H9 (cell line): Measurements from ENCODE around the gene ASTL. TPM values are rescaled to one million over a fixed set of nuclear protein-coding genes. Genes with fewer than 3 reads are reported as not detected.

Experiments used
- DNase-seq: peaks from one replicate; pipeline ENCODE4 v3.0.0-alpha.2; 2017
- H2AFZ ChIP-seq: one replicate; pipeline ENCODE4 v1.6.1; 2013; ENCODE audit warnings: mild to moderate bottlenecking, low read length, control low read depth, moderate library complexity
- H2AK5ac ChIP-seq: 2 replicates; pipeline ENCODE4 v1.6.1; 2013; ENCODE audit warnings: low read length, control low read depth, mixed read lengths; ENCODE audit not compliant: insufficient read length
- H2BK120ac ChIP-seq: one replicate; pipeline ENCODE4 v1.6.1; 2013; ENCODE audit warnings: low read depth, mild to moderate bottlenecking, low read length, control low read depth, inconsistent platforms; ENCODE audit not compliant: poor library complexity, severe bottlenecking
- H2BK12ac ChIP-seq: 2 replicates; pipeline ENCODE4 v1.6.1; 2013; ENCODE audit warnings: low read length, control low read depth, mixed read lengths, low read depth; ENCODE audit not compliant: insufficient read length
- H2BK15ac ChIP-seq: 2 replicates; pipeline ENCODE4 v1.6.1; 2013; ENCODE audit warnings: low read depth, low read length, control low read depth
- H2BK20ac ChIP-seq: one replicate; pipeline ENCODE4 v1.6.1; 2013; ENCODE audit warnings: low read depth, mild to moderate bottlenecking, low read length, control low read depth, inconsistent platforms; ENCODE audit not compliant: poor library complexity, severe bottlenecking
- H2BK5ac ChIP-seq: 2 replicates; pipeline ENCODE4 v1.6.1; 2013; ENCODE audit warnings: low read length, control low read depth, mixed read lengths; ENCODE audit not compliant: insufficient read length
- H3K14ac ChIP-seq: 2 replicates; pipeline ENCODE4 v1.6.1; 2013; ENCODE audit warnings: low read length, control low read depth; ENCODE audit not compliant: insufficient read depth
- H3K18ac ChIP-seq: 2 replicates; pipeline ENCODE4 v1.6.1; 2013; ENCODE audit warnings: low read depth, mild to moderate bottlenecking, mixed read lengths, low read length, control low read depth; ENCODE audit not compliant: insufficient read length
- H3K23ac ChIP-seq: 2 replicates; pipeline ENCODE4 v1.6.1; 2013; ENCODE audit warnings: low read length, control low read depth, mixed read lengths, low read depth; ENCODE audit not compliant: insufficient read length
- H3K23me2 ChIP-seq: 2 replicates; pipeline ENCODE4 v1.6.1; 2013; ENCODE audit warnings: low read depth, mild to moderate bottlenecking, mixed read lengths, low read length, control low read depth; ENCODE audit not compliant: insufficient read length, poor library complexity, severe bottlenecking
- H3K27ac ChIP-seq: 2 replicates; pipeline ENCODE4 v1.5.1; 2013; ENCODE audit warnings: low read length, control low read depth, mixed read lengths, low read depth; ENCODE audit not compliant: insufficient read length
- H3K27me3 ChIP-seq: 2 replicates; pipeline ENCODE4 v1.6.1; 2013; ENCODE audit warnings: low read length, control low read depth, inconsistent platforms; ENCODE audit not compliant: insufficient read depth
- H3K4ac ChIP-seq: 2 replicates; pipeline ENCODE4 v1.6.1; 2013; ENCODE audit warnings: low read depth, mild to moderate bottlenecking, control low read depth, inconsistent platforms, low read length, moderate library complexity
- H3K4me1 ChIP-seq: 2 replicates; pipeline ENCODE4 v1.6.1; 2013; ENCODE audit warnings: low read length, control low read depth, inconsistent platforms; ENCODE audit not compliant: insufficient read depth
- H3K4me2 ChIP-seq: 2 replicates; pipeline ENCODE4 v1.6.1; 2013; ENCODE audit warnings: low read length, control low read depth, mixed read lengths; ENCODE audit not compliant: insufficient read length, insufficient read depth
- H3K56ac ChIP-seq: 2 replicates; pipeline ENCODE4 v1.6.1; 2013; ENCODE audit warnings: low read depth, mild to moderate bottlenecking, mixed read lengths, low read length, control low read depth; ENCODE audit not compliant: insufficient read length
- H3K79me1 ChIP-seq: 2 replicates; pipeline ENCODE4 v1.6.1; 2013; ENCODE audit warnings: low read depth, mild to moderate bottlenecking, moderate library complexity, low read length, control low read depth, inconsistent platforms; ENCODE audit not compliant: insufficient read depth, poor library complexity, severe bottlenecking
- H3K79me2 ChIP-seq: 2 replicates; pipeline ENCODE4 v1.6.1; 2013; ENCODE audit warnings: low read length, control low read depth, inconsistent platforms; ENCODE audit not compliant: insufficient read depth
- H3K9ac ChIP-seq: 2 replicates; pipeline ENCODE4 v1.6.1; 2013; ENCODE audit warnings: low read length, control low read depth, mixed read lengths; ENCODE audit not compliant: insufficient read length; ENCODE audit errors: extremely low read depth
- H3K9me3 ChIP-seq: one replicate; pipeline ENCODE4 v1.6.1; 2013; ENCODE audit warnings: low read depth, low read length, inconsistent platforms; ENCODE audit not compliant: control insufficient read depth
- H3T11ph ChIP-seq: one replicate; pipeline ENCODE4 v1.6.1; 2013; ENCODE audit warnings: mild to moderate bottlenecking, low read length, control low read depth, inconsistent platforms
- H4K20me1 ChIP-seq: one replicate; pipeline ENCODE4 v1.6.1; 2013; ENCODE audit not compliant: control insufficient read depth, insufficient read length, insufficient read depth
- H4K5ac ChIP-seq: 2 replicates; pipeline ENCODE4 v1.6.1; 2013; ENCODE audit warnings: low read depth, mild to moderate bottlenecking, mixed read lengths, low read length, control low read depth; ENCODE audit not compliant: insufficient read length
- H4K8ac ChIP-seq: replicated peaks from 2 replicates; pipeline ENCODE4 v1.6.1; 2013; ENCODE audit warnings: low read length, control low read depth, mixed read lengths, low read depth; ENCODE audit not compliant: insufficient read length
- H4K91ac ChIP-seq: 2 replicates; pipeline ENCODE4 v1.6.1; 2013; ENCODE audit warnings: low read depth, mild to moderate bottlenecking, moderate library complexity, mixed read lengths, low read length, control low read depth; ENCODE audit not compliant: insufficient read length
- H3K27ac Mint-ChIP-seq, 3 experiments: 2 replicates in 2 of 3; 3 replicates in 1 of 3; pipeline ENCODE4 v1.8.0; 2020 to 2021; ENCODE audit warnings: mixed read lengths in 3 of 3, mild to moderate bottlenecking in 1 of 3, moderate library complexity in 1 of 3
- H3K27me3 Mint-ChIP-seq: 2 replicates; pipeline ENCODE4 v1.8.0; 2021; ENCODE audit warnings: low read depth, mild to moderate bottlenecking, moderate library complexity, mixed read lengths
- H3K36me3 Mint-ChIP-seq, 3 experiments: 2 replicates in 2 of 3; 3 replicates in 1 of 3; pipeline ENCODE4 v1.8.0; 2020 to 2021; ENCODE audit warnings: low read depth in 3 of 3, mixed read lengths in 3 of 3; ENCODE audit not compliant: insufficient read depth in 1 of 3
- H3K4me1 Mint-ChIP-seq, 2 experiments: 2 replicates each; pipeline ENCODE4 v1.8.0; 2020; ENCODE audit warnings: mixed read lengths in 2 of 2
- H3K4me3 Mint-ChIP-seq, 2 experiments: 2 replicates in 1 of 2; 3 replicates in 1 of 2; pipeline ENCODE4 v1.8.0; 2020 to 2021; ENCODE audit warnings: mild to moderate bottlenecking in 2 of 2, mixed read lengths in 2 of 2, moderate library complexity in 1 of 2
- H3K9me3 Mint-ChIP-seq, 2 experiments: 2 replicates in 1 of 2; 3 replicates in 1 of 2; pipeline ENCODE4 v1.8.0; 2020; ENCODE audit warnings: mild to moderate bottlenecking in 2 of 2, mixed read lengths in 2 of 2, moderate library complexity in 1 of 2
- WGBS: extraction: QIAGEN DNeasy Blood & Tissue Kit; methylation state at CpG from one replicate; pipeline ENCODE4 v1.1.7; 2013; ENCODE audit warnings: missing lambda C conversion rate, low lambda C conversion rate, mixed read lengths; ENCODE audit not compliant: insufficient read length; ENCODE audit errors: extremely low coverage; 5-methylcytosine and 5-hydroxymethylcytosine counted together
- total RNA-seq: library from RNA; stranded (reverse); gene quantifications from 2 replicates; pipeline ENCODE4 v1.2.1, GENCODE V29; 2021
- TF ChIP-seq, protein P1 (sequence below): fragments of 200-600 bp; sonication (generic); conservative IDR thresholded peaks from 3 replicates; pipeline ENCODE4 v1.8.0; 2021; ENCODE audit warnings: antibody characterized with exemption, mild to moderate bottlenecking

The ASTL gene
- total RNA-seq, 1 experiment from 2014 or later: 0.81 TPM

DNA sequence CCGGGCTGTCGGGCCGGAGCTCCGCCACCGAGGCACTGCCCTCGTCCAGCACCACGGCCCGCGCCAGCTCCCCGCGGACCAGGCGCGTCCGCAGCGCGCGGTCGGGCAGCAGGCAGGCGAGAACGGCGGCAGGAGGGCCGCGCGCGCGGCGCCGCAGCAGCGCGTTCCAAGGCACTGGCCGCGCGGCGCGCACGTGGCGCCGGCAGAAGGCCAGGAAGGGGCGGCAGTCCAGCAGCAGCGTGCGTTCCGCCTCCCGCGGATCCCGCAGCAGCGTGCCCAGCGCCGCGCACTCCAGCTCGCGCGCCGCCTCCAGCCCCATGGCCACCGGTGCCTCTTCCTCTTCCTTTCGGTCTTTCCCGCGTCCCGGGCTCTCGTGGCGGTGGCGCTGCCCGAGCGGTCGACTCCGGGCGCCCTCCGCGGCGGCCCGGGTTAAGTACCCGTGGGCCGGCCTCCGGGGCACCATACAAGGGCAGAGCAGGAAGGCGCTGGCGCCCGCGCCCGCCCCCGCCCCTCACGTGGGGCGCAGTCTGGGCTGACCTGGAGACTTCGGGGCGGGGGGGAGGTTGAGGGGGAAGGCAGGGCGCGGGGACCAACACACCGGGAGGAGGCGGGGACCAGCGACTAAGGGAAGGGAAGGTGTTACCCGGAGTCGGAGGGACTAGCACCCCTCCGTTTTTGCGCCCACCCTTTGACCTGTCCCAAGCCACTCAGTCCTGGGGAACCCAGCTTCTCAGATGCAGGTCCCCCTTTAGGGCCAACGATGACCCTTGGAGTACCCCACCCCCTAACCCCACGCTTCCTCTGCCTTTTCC lies 6.9 kb upstream of the ASTL start, which contains the start of gene DUSP2:
Gene DUSP2 (minus strand): TSS at position 405 of the 812 bp plus-strand sequence. CDS start 86 bp downstream, at position 319.
- no peaks in the 10 kb centered on the region for H3K9me3 ChIP-seq
- no peaks in the 10 kb centered on the region for H3K9me3 Mint-ChIP-seq
- peak; percentile 72 for DNase-seq
- H3K23me2 ChIP-seq: peaks cover 6% of the 10 kb centered on the region
- no peak within 1 kb of the TSS for H4K8ac ChIP-seq
- H2BK120ac ChIP-seq: no peak within 1 kb of the TSS
- no CpG with 5 or more reads among the region's 94 CpGs for WGBS
- H3K27me3 ChIP-seq: no peaks in the 10 kb centered on the region; the same call in 1 of the 2 replicates
- peak within 1 kb of the TSS; percentile 86 for H3K14ac ChIP-seq
- no peaks in the 10 kb centered on the region for H4K20me1 ChIP-seq
- H3K36me3 Mint-ChIP-seq: peaks cover 0 to 18% (median 0%) of the 10 kb centered on the region in 3 experiments; a peak in 2 of 7 replicates
- no peak within 1 kb of the TSS for H3K56ac ChIP-seq
- H2AFZ ChIP-seq: no peak within 1 kb of the TSS
- H2BK20ac ChIP-seq: no peak within 1 kb of the TSS
- peak within 1 kb of the TSS; percentile 45 for H3K4me2 ChIP-seq
- no peak within 1 kb of the TSS for H2BK12ac ChIP-seq
- no peak within 1 kb of the TSS for H2BK5ac ChIP-seq
- H4K91ac ChIP-seq: no peak within 1 kb of the TSS
- H3K27ac Mint-ChIP-seq: no peak within 1 kb of the TSS; a peak in 1 of 7 replicates
- no peak within 1 kb of the TSS for H2AK5ac ChIP-seq
- H3K4ac ChIP-seq: no peak within 1 kb of the TSS
- H3K27ac ChIP-seq: no peak within 1 kb of the TSS
- TF ChIP-seq, protein P1, sequence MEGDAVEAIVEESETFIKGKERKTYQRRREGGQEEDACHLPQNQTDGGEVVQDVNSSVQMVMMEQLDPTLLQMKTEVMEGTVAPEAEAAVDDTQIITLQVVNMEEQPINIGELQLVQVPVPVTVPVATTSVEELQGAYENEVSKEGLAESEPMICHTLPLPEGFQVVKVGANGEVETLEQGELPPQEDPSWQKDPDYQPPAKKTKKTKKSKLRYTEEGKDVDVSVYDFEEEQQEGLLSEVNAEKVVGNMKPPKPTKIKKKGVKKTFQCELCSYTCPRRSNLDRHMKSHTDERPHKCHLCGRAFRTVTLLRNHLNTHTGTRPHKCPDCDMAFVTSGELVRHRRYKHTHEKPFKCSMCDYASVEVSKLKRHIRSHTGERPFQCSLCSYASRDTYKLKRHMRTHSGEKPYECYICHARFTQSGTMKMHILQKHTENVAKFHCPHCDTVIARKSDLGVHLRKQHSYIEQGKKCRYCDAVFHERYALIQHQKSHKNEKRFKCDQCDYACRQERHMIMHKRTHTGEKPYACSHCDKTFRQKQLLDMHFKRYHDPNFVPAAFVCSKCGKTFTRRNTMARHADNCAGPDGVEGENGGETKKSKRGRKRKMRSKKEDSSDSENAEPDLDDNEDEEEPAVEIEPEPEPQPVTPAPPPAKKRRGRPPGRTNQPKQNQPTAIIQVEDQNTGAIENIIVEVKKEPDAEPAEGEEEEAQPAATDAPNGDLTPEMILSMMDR: no peak
- no peaks in the 10 kb centered on the region for H3K79me2 ChIP-seq
- H3K23ac ChIP-seq: no peak within 1 kb of the TSS
- H3K4me3 Mint-ChIP-seq: peak within 1 kb of the TSS; percentile 83 to 88
- H3K9ac ChIP-seq: no peak within 1 kb of the TSS
- H3K4me1 ChIP-seq: no peaks in the 10 kb centered on the region; the same call in 1 of the 2 replicates
- no peaks in the 10 kb centered on the region for H3K79me1 ChIP-seq
- peaks cover 20 to 41% of the 10 kb centered on the region in 2 experiments for H3K4me1 Mint-ChIP-seq
- no peak within 1 kb of the TSS for H3T11ph ChIP-seq
- peak within 1 kb of the TSS; percentile 66 for H3K18ac ChIP-seq
- H2BK15ac ChIP-seq: no peak within 1 kb of the TSS
- H4K5ac ChIP-seq: no peak within 1 kb of the TSS
- peaks cover 40% of the 10 kb centered on the region for H3K27me3 Mint-ChIP-seq
